RWPE1 (cell line): Measurements from ENCODE around the gene IL22RA2.
"Not testable (repeated sequence)": the region's sequence is repeated elsewhere in the genome, so short reads cannot be mapped to it uniquely, and the experiment has no call there.

Experiments used
- CTCF ChIA-PET: fragments of 350-600 bp; sonication (Branson Sonifier 250); formaldehyde crosslinking; extraction: SDS; loops from one replicate; lab custom pipeline; 2021; lab: Yijun Ruan, JAX
- POLR2A ChIA-PET: fragments of 400-600 bp; formaldehyde crosslinking; extraction: SDS; loops from one replicate; lab custom pipeline; 2020; ENCODE audit warnings: antibody characterized with exemption; ENCODE audit not compliant: low non-redundant PET; lab: Yijun Ruan, JAX
- DNase-seq: peaks from one replicate; pipeline ENCODE4 v3.0.0; 2012; ENCODE audit warnings: low spot score
- H3K27ac ChIP-seq: fragments of 450-650 bp; 2 replicates; pipeline ENCODE4 v1.5.1; 2017
- TF ChIP-seq, protein P1 (sequence below): fragments of 450-650 bp; conservative IDR thresholded peaks from 2 replicates; pipeline ENCODE4 v1.5.1; 2017; ENCODE audit warnings: low read depth, mild to moderate bottlenecking

IL22RA2 gene

DNA sequence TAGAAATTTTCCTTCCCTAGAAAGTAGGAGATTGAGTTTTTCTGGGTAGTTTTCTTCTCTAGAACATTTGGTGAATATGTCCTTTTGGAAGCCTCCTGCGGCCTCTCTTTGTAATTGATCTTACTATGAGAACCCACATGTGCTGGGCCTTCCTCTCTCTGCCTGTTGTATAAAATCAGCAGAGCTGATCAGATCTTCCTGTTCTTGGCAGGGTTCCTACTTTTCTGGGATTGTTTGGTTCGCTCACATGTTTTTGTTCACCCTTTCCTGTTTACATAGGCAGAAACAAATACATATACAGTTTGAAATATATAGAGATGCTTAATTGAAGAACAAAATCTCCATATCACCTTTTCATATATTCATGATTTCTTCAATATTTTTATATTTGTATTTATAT is 57.8 kb downstream of the IL22RA2 start:
- H3K27ac ChIP-seq, result no peak overlapping the region
- POLR2A ChIA-PET, result no interaction called here
- CTCF ChIA-PET, result interaction anchor here (0.6 to 1.1 kb wide), 2 partner anchors 33 to 34 kb away, joined by 3 to 4 read pairs; no protein-coding TSS in a partner anchor
- TF ChIP-seq, protein P1, sequence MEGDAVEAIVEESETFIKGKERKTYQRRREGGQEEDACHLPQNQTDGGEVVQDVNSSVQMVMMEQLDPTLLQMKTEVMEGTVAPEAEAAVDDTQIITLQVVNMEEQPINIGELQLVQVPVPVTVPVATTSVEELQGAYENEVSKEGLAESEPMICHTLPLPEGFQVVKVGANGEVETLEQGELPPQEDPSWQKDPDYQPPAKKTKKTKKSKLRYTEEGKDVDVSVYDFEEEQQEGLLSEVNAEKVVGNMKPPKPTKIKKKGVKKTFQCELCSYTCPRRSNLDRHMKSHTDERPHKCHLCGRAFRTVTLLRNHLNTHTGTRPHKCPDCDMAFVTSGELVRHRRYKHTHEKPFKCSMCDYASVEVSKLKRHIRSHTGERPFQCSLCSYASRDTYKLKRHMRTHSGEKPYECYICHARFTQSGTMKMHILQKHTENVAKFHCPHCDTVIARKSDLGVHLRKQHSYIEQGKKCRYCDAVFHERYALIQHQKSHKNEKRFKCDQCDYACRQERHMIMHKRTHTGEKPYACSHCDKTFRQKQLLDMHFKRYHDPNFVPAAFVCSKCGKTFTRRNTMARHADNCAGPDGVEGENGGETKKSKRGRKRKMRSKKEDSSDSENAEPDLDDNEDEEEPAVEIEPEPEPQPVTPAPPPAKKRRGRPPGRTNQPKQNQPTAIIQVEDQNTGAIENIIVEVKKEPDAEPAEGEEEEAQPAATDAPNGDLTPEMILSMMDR, result no peak
- no peak for DNase-seq

DNA sequence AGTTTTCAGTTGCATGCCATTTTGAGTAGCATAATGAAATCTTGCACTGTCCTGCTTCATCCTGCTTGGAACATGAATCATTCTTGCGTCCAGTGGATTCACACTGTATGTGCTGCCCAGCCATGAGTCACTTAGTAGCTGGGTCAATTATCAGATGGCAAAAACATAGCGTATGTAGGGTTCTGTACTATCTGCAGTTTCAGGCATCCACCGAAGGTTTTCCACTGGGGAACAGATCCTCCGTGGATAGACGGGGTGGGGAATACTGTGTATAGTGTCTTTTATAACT is 61.4 kb downstream of the IL22RA2 start:
- ChIA-PET CTCF (no interaction called here), POLR2A (no interaction called here)
- TF ChIP-seq, protein P1, result no peak
- peak overlapping the region; percentile 49 for H3K27ac ChIP-seq
- DNase-seq, result peak; percentile 34

DNA sequence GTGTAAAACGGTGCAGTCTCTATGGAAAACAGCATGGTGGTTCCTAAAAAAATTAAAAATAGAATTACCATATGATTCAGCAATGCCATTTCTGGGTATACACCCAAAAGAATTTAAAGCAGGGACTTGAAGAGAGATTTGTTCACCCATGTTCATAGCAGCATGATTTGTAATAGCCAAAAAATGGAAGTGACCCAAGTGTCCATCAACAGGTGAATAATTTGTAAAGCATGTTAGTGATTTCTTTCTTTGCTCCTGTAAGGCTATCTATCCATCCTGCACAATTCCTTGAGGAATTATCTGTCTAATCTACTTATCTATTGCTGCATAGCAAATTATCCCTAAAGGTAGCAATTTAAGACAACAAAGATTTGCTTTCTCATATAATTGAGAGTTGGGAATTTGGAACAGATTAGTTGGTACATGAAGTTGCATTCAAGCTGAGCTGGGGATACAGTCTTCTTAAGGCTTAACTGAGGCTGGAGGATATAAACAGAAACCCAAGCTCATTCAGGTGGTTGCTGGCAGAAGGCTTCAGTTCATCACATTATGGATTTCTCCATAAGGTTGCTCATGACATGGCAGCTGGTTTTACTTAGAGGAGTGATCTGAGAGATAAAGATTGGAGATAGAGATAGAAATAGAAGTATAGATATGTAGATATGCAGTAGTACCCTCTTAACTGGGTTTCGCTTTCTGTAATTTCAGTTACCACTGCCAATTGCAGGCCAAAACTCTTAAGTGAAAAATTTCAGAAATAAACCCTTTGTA is 62.0 kb downstream of the IL22RA2 start:
- ChIA-PET CTCF (no interaction called here), POLR2A (no interaction called here)
- H3K27ac ChIP-seq, result no peak overlapping the region
- no peak for DNase-seq
- TF ChIP-seq, protein P1, result no peak

DNA sequence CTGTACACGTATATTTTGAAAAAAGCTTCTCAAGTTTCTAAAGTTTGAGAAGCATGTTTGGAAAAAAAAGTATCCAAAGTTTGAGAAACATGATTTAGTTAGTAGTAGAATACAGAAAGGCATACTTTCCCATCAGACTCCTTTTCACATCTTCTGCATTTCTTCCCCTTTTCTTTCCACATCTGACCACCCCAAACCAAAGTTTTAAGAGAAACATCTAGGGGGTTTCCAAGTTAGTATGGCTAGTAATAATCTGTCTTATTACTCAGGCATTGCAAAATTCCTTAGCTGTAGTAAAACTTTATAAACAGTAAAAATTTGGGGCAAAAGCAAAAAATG is 65.7 kb downstream of the IL22RA2 start:
- TF ChIP-seq, protein P1, result no peak
- ChIA-PET POLR2A (no interaction called here), CTCF (interaction anchor here (1.0 kb wide), 1 partner anchor 30 kb away, joined by 3 read pairs; no protein-coding TSS in a partner anchor)
- H3K27ac ChIP-seq, result no peak overlapping the region
- no peak for DNase-seq

DNA sequence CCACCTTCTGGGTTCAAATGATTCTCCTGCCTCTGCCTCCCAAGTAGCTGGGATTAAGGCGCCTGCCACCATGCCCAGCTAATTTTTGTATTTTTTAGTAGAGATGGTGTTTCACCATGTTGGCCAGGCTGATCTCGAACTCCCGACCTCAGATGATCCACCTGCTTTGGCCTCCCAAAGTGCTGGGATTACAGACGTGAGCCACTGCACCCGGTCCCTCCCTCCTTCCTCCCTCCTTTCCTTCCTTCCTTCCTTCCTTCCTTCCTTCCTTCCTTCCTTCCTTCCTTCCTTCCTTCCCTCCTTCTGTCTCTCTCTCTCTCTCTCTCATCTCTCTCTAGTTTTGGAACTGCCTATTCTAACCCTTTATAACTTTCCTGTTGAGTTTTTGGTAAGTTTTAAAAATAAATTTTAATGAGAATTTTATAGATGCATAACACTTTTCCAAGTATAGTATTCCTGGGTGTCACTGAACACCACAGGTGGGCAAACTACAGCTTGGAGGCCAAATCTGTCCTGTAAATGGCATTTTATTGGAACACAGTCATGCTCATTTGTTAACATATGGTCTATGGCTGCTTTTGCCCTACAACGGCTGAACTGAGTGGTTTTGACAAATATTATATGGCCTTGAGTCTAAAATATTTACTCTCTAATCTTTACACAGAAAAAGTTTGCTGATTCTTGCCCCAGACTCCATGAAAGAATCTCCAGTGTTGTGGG is 66.2 kb downstream of the IL22RA2 start:
- CTCF ChIA-PET, result interaction anchor here (1.0 kb wide), 1 partner anchor 30 kb away, joined by 3 read pairs; no protein-coding TSS in a partner anchor
- POLR2A ChIA-PET, DNase-seq, H3K27ac ChIP-seq: not testable (repeated sequence)

DNA sequence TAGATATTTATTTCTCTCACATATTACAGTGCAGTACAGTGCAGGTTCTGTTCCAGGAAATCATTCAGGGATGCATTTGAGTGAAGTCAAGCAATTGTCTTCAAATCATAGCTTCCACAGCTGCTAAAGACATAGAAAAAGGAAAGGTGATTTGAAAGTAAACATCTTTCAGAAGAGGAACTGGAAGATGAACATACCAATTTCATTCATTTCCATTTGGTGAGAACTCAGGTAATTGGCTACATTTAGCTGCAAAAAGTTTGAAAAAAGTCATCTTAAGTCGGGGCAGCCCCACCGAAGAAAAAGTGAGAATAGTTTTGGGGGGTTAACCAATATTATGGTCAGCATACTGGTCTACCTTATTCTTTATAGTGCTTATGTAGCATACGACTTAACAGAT is 67.3 kb downstream of the IL22RA2 start:
- TF ChIP-seq, protein P1, result no peak
- POLR2A ChIA-PET, result no interaction called here
- CTCF ChIA-PET, result interaction anchor here (0.7 kb wide), 1 partner anchor 111 kb away, joined by 4 read pairs; no protein-coding TSS in a partner anchor
- DNase-seq, result no peak
- H3K27ac ChIP-seq, result no peak overlapping the region

DNA sequence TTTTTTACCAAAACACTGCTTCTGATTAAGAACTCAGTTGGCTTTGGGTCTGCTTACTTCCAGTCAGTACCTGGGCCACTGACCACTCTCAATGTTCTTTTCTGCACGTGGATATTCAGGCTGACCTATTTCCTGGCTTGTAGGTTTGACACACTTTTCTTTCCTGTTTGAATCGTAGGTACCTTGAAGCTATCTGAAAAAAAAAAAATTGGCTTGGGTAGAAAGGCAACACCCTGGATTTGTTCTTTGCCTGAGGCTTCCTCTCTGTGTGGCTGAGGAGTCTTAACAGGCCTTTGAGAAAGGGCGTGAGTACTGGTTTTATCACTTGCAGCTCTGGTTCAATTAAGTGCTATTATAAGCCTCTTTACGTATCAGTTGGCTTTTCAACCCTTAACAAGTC is 68.1 kb downstream of the IL22RA2 start:
- CTCF ChIA-PET, result no interaction called here
- H3K27ac ChIP-seq, result peak overlapping the region; percentile 88
- TF ChIP-seq, protein P1, result no peak
- POLR2A ChIA-PET, result no interaction called here
- DNase-seq, result peak; percentile 71
